Measurements from ENCODE around the gene DPH6. TPM values are rescaled to one million over a fixed set of nuclear protein-coding genes. Genes with fewer than 3 reads are reported as not detected.
A peak's percentile ranks its signal among the peaks of the same experiment; 100 is the strongest.
"Not testable (repeated sequence)": the region's sequence is repeated elsewhere in the genome, so short reads cannot be mapped to it uniquely, and the experiment has no call there.

DPH6 gene
- total RNA-seq, 1 experiment from 2014 or later: 11.7 TPM

DNA sequence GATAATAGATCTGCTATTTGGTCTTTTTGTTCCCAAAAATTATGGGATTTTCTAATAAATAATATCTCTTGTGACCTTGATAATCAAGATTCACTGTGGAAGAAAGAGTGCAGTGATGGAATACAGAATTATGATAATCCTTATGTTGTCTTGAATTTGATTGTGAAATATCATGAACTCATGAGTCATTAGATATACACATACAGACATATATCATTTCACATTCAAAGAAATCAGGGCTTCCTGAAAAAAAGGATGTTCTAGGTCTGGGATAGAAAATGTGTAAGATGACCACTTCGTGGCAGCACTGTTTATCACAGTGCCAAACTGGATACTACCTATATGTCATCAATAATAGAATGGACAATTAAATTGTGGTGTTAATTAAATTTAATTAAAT is 97.7 kb downstream of the DPH6 start:
- DNase-seq: no peak
- H3K27me3 ChIP-seq (ENCODE audit: control insufficient read depth, insufficient read depth, low read length): no peaks in the 10 kb centered on the region
- no peak overlapping the region for H3K4me3 ChIP-seq (ENCODE audit: insufficient read depth, low read depth, low read length)
- H3K36me3 ChIP-seq (replicated peaks; ENCODE audit: control insufficient read depth, insufficient read depth, low read length): no peaks in the 10 kb centered on the region

DNA sequence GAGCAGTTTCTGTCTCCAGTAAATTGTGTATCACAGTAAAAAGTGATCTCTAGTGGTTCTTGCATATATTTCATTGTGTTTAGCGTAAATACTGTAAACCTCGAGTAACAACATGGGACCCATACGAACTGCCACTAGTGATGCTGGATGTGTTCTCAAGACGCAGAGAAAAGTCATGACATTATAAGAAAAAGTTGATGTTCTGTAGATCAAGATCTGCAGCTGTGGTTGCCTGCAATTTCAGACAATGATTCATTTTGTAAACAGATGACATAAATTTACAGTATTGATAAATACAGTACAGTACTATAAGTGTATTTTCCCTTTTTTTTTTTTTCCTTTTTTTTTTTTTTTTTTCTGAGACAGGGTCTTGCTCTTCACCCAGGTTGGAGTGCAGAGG is 100.1 kb downstream of the DPH6 start:
- Histone ChIP-seq H3K36me3 (replicated peaks; ENCODE audit: control insufficient read depth, insufficient read depth, low read length) (no peaks in the 10 kb centered on the region), H3K27me3 (ENCODE audit: control insufficient read depth, insufficient read depth, low read length) (no peaks in the 10 kb centered on the region), H3K4me3 (ENCODE audit: insufficient read depth, low read depth, low read length) (no peak overlapping the region)
- no peak for DNase-seq

DNA sequence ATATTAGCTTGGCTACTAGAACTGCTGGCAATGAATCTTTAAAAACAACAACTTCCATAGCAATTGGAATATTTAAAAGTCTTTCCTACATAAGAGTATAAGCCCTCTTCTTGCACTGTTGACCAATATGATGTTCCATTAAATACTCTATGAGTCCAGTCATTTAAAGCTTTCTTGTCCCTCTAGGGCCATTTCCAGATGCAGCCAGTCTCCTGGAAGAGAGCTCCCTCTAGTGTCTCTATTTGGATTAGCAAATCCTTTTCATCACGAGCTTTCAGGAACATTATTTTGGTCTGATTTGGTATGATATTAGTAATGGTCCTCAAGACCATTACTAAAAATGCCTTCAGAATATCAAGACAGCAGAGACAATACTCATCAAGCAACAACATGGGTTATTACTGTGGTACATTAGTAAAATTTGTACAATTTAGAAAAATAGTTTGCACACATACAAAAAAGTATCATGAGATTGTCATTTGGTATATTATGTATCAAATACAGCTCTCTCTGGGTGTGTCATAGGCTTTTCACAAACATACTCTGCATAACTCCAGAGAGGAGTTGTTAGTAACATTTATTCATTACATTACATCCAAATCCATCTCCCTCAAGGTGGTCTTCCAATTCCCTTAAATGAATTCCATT is 101.3 kb downstream of the DPH6 start:
- Histone ChIP-seq H3K27me3 (ENCODE audit: control insufficient read depth, insufficient read depth, low read length) (no peaks in the 10 kb centered on the region), H3K4me3 (ENCODE audit: insufficient read depth, low read depth, low read length) (no peak overlapping the region), H3K36me3 (replicated peaks; ENCODE audit: control insufficient read depth, insufficient read depth, low read length) (no peaks in the 10 kb centered on the region)
- DNase-seq: peak; percentile 38

DNA sequence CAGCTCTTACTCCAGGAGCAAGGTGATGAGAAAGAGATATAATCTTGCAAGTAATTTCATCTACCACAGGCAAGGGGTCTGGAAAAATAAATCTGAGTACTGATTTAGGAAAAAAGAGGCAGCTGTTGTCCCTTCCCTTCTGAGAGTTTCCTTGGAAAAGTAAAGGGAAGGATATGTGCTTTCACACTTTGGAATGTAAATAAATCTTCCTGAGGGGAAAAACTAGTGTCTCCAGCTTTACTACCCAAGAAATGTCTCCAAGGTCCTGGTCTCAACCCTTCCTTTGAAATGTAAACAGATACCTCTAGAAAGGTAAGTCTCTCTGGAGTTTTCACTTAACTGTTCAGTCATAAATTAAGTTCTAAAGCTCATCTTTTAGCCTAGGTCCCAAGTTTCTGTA is 102.6 kb downstream of the DPH6 start:
- Histone ChIP-seq H3K27me3 (ENCODE audit: control insufficient read depth, insufficient read depth, low read length) (no peaks in the 10 kb centered on the region), H3K4me3 (ENCODE audit: insufficient read depth, low read depth, low read length) (no peak overlapping the region), H3K36me3 (replicated peaks; ENCODE audit: control insufficient read depth, insufficient read depth, low read length) (no peaks in the 10 kb centered on the region)
- no peak for DNase-seq

DNA sequence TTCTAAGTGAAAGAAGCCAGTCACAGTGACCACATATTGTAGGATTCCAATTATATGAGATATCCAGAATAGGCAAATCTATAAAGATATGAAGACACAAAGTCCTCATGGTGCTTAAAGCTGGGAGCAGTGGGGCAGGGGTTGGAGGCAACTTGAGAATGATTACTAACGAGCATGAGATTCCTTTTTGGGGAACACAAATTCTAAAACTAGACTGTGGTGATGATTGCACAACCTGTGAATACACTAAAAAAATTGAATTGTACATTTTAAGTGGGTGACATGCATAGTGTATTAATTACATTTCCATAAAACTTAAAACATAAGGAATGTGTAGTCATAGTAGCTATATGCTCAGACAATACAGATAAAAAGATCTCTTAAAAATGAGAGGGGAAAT is 103.2 kb downstream of the DPH6 start:
- Histone ChIP-seq H3K4me3 (ENCODE audit: insufficient read depth, low read depth, low read length) (no peak overlapping the region), H3K27me3 (ENCODE audit: control insufficient read depth, insufficient read depth, low read length) (no peaks in the 10 kb centered on the region), H3K36me3 (replicated peaks; ENCODE audit: control insufficient read depth, insufficient read depth, low read length) (no peaks in the 10 kb centered on the region)
- DNase-seq: no peak

DNA sequence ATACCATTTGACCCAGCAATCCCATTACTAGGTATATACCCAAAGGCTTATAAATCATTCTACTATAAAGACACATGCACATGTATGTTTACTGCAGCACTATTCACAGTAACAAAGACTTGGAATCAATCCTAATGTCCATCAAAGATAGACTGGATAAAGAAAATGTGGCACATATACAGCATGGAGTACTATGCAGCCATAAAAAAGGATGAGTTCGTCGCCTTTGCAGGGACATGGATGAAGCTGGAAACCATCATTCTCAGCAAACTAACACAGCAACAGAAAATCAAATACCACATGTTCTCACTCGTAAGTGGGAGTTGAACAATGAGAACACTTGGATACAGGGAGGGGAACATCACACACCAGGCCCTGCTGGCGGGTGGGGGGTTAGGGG is 104.7 kb downstream of the DPH6 start:
- not testable (repeated sequence) for DNase-seq; H3K27me3 ChIP-seq (ENCODE audit: control insufficient read depth, insufficient read depth, low read length); H3K4me3 ChIP-seq (ENCODE audit: insufficient read depth, low read depth, low read length); H3K36me3 ChIP-seq (replicated peaks; ENCODE audit: control insufficient read depth, insufficient read depth, low read length)

DNA sequence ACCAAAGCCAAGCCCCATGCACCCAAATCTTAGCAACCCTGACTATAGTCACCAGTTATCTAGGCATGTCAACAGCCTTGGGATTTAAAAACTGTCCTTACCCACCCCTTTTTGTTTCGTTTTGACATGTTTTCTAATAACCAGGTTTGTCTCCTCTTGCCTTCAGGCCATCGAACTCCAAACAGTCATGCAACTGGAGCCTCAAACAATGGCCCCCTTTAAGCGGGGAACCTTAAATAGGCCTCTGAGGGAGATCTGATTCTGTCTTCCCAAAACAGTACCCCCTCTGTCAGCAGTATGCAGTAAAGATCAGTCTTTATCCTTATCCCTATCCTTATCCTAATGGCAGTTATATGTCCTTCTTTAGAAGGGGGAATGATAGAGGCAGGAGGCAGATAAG is 105.7 kb downstream of the DPH6 start:
- Histone ChIP-seq H3K4me3 (ENCODE audit: insufficient read depth, low read depth, low read length) (no peak overlapping the region), H3K27me3 (ENCODE audit: control insufficient read depth, insufficient read depth, low read length) (no peaks in the 10 kb centered on the region), H3K36me3 (replicated peaks; ENCODE audit: control insufficient read depth, insufficient read depth, low read length) (no peaks in the 10 kb centered on the region)
- DNase-seq: no peak

DNA sequence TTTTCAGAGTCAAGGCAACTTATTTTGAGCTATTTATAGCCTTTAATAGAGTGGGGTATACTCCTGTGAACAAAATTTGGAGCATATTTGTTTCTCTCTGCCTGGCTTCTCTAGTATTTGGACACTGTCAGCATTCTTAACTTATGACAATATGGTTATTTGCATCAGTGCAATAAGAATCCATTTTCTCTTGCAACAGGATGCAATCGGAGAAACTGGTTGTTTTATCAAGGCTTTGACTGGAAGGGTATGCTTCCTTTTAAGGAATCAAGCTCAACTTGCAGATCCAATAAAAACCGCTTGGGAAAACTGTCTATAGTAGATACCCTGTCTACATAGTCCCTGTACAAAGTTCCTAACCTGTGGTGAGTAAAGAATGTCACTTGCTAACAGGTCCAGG is 106.7 kb downstream of the DPH6 start:
- no peaks in the 10 kb centered on the region for H3K36me3 ChIP-seq (replicated peaks; ENCODE audit: control insufficient read depth, insufficient read depth, low read length)
- no peak overlapping the region for H3K4me3 ChIP-seq (ENCODE audit: insufficient read depth, low read depth, low read length)
- no peak for DNase-seq
- H3K27me3 ChIP-seq (ENCODE audit: control insufficient read depth, insufficient read depth, low read length): no peaks in the 10 kb centered on the region

DNA sequence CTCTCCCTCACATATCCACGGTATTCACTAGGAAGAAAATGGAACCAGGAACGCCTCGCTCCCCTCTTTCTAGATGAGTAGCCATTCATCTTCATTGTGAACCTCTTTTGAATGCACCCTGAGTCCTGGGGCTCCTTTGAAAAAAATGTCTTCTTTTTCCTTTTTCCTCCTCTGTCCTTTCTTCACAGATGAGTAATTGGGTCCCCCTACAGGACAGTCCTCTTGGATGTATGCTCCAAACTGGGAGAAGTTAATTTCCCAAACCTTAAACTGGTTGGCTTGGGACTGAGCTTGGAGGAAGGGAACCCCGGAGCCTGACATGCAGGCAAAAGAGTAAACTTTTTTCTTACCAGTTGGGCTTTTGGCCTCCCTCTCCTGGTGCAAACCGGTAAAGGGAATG is 108.8 kb downstream of the DPH6 start:
- DNase-seq: peak; percentile 12
- no peak overlapping the region for H3K4me3 ChIP-seq (ENCODE audit: insufficient read depth, low read depth, low read length)
- no peaks in the 10 kb centered on the region for H3K27me3 ChIP-seq (ENCODE audit: control insufficient read depth, insufficient read depth, low read length)
- H3K36me3 ChIP-seq (replicated peaks; ENCODE audit: control insufficient read depth, insufficient read depth, low read length): no peaks in the 10 kb centered on the region

DNA sequence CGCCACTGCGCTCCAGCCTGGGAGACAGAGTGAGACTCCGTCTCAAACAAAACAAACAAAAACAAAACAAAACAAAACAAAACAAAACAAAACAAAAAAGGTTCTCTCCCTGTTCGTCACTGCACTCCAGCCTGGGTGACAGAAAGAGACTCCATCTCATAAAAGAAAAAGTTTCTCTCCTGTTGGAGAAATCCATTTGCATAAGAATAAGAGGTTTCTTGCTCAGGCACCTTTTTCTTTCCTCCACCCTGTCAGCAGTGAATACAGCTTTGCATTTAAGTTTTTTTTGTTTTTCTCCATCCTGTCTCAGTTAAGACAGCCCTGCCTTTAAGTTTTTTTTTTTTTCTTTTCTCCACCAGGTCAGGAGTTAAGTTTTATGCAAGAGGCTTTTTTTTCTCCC is 109.5 kb downstream of the DPH6 start:
- H3K4me3 ChIP-seq (ENCODE audit: insufficient read depth, low read depth, low read length): no peak overlapping the region

DNA sequence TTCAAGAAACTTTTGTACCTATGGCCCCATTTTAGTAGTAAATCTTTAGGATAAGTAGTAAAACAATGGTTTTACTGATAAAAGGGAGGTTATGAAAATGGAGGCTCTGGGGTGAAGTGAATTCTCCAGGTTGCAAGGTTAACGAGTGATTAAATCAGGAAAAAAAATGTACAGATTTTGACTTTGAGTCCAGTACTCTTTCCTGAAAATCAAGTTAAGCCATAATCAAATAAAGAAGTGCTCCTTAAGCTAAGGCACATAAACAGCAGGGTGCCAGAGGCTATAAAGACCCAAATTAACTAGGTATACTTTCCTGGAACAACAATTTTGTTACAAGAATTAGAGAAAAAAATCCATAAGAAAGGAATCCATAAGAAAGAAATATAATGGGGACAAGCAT is 114.7 kb downstream of the DPH6 start:
- no peaks in the 10 kb centered on the region for H3K27me3 ChIP-seq (ENCODE audit: control insufficient read depth, insufficient read depth, low read length)
- no peak overlapping the region for H3K4me3 ChIP-seq (ENCODE audit: insufficient read depth, low read depth, low read length)
- DNase-seq: no peak
- no peaks in the 10 kb centered on the region for H3K36me3 ChIP-seq (replicated peaks; ENCODE audit: control insufficient read depth, insufficient read depth, low read length)

More for the DNA sequence above, 109.5 kb downstream of the DPH6 start:
- Histone ChIP-seq H3K36me3 (replicated peaks; ENCODE audit: control insufficient read depth, insufficient read depth, low read length) (no peaks in the 10 kb centered on the region), H3K27me3 (ENCODE audit: control insufficient read depth, insufficient read depth, low read length) (no peaks in the 10 kb centered on the region)
- DNase-seq: peak; percentile 11

DNA sequence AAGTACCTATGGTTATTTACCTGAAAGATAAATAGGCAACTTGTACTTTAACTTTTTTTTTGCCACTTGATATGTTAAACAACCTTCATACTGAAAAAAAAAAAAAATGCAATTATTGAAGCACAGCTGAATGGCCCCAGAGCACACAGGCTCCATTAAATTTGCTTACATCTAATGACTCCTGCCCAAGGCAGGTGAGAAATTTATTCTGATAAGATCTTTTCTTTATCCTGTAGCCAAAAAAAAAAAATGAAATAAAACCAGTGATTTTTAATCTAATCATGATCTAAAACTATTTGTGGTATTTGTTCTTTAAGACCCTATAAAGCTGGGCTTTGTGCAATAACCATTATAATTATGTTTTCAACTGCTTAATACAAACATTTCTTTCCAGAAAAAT is 115.7 kb downstream of the DPH6 start:
- no peaks in the 10 kb centered on the region for H3K27me3 ChIP-seq (ENCODE audit: control insufficient read depth, insufficient read depth, low read length)
- no peaks in the 10 kb centered on the region for H3K36me3 ChIP-seq (replicated peaks; ENCODE audit: control insufficient read depth, insufficient read depth, low read length)
- H3K4me3 ChIP-seq (ENCODE audit: insufficient read depth, low read depth, low read length): no peak overlapping the region
- DNase-seq: no peak

DNA sequence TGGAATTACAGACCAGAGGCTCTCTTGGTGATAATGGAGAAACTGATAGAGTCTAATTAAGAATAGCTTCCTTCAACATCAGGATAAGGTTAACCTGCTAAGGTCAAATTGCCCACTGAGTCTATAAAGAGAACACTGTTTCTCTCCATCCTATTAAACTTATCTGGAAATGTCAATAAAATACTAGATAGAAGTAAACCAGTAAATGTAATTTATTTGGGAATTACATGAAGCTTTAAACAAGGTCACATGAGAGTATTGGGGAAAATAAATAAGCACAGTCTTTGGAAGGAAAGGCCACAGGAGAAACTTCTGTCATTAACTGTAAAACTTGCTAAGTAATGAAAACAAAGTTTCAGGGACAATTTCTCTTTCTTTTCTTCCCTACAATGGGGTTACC is 118.5 kb downstream of the DPH6 start:
- Histone ChIP-seq H3K4me3 (ENCODE audit: insufficient read depth, low read depth, low read length) (no peak overlapping the region), H3K36me3 (replicated peaks; ENCODE audit: control insufficient read depth, insufficient read depth, low read length) (no peaks in the 10 kb centered on the region), H3K27me3 (ENCODE audit: control insufficient read depth, insufficient read depth, low read length) (no peaks in the 10 kb centered on the region)
- DNase-seq: no peak

DNA sequence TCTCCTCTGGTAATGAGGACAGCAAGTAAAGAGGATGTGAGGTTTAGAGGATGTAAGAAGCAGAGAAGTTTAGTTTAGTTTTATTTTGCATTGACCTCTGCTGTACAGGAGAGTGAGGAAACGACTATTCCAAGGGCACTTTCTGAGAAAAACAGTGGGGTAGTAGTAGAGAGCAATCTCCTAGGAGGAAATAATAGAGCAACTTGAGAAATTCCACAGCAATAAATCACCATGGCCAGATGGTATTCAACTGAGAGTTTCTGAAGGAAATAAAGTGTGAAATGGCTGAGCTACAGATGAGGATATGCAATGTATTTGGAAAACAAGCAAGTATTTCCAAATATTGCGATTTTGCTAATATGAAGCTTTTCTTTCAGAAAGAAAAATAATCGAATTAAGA is 118.9 kb downstream of the DPH6 start:
- Histone ChIP-seq H3K36me3 (replicated peaks; ENCODE audit: control insufficient read depth, insufficient read depth, low read length) (no peaks in the 10 kb centered on the region), H3K4me3 (ENCODE audit: insufficient read depth, low read depth, low read length) (no peak overlapping the region), H3K27me3 (ENCODE audit: control insufficient read depth, insufficient read depth, low read length) (no peaks in the 10 kb centered on the region)
- no peak for DNase-seq

DNA sequence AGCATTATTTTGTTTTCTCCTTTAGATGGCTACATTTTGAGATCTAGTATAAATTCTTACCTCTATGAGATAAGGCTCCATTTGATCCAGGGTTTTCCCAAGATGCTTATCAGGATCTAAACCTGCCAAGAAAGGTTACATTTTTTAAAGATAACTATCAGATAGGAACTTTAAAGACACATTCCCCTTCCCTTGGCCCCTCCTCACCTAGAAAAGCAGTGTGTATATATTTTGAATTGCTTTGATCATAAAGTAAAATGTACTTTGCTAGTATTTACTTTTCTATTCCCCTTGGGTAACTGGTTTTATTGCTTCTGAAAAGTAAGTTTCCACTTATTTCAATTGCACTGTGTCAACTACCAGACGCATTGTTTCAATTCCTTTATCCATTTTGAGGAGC is 135.2 kb downstream of the DPH6 start:
- Histone ChIP-seq H3K4me3 (ENCODE audit: insufficient read depth, low read depth, low read length) (no peak overlapping the region), H3K27me3 (ENCODE audit: control insufficient read depth, insufficient read depth, low read length) (no peaks in the 10 kb centered on the region), H3K36me3 (replicated peaks; ENCODE audit: control insufficient read depth, insufficient read depth, low read length) (no peaks in the 10 kb centered on the region)
- DNase-seq: no peak

DNA sequence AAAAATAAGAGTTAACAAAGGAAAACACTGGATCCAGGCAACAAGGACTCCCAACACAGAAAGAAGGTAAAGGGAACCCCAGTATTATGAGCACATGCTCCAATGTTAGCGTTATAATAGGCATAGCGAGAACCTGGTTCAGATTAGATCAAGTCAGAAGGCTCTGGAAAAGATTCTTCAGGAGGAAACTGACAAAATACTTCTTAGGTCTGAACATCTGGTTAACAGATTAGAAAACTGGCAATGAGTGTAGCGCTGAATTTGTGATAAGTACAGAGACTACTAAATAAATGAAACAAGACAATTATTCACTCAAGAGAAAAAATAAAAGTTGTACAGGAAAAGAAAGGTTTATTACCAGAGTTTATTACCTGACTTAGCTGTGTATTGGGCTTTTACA is 146.1 kb downstream of the DPH6 start:
- H3K36me3 ChIP-seq (replicated peaks; ENCODE audit: control insufficient read depth, insufficient read depth, low read length): no peaks in the 10 kb centered on the region
- DNase-seq: no peak
- H3K27me3 ChIP-seq (ENCODE audit: control insufficient read depth, insufficient read depth, low read length): no peaks in the 10 kb centered on the region
- H3K4me3 ChIP-seq (ENCODE audit: insufficient read depth, low read depth, low read length): no peak overlapping the region
